WERI-Rb-1 (cell line): Measurements from ENCODE around the gene UBP1.

ENCODE experiments used
- DNase-seq: peaks from one replicate; pipeline ENCODE4 v3.0.0-alpha.2; 2020
- H3K27ac ChIP-seq: fragments of 250-450 bp; sonication (Bioruptor Pico); 2 replicates; pipeline ENCODE4 v1.5.1; 2020; ENCODE audit warnings: mild to moderate bottlenecking, moderate library complexity
- H3K27me3 ChIP-seq: fragments of 250-450 bp; sonication (Bioruptor Pico); 2 replicates; pipeline ENCODE4 v1.5.1; 2021; ENCODE audit warnings: mild to moderate bottlenecking, low read depth, moderate library complexity; ENCODE audit not compliant: insufficient read depth, severe bottlenecking
- H3K36me3 ChIP-seq: fragments of 250-450 bp; sonication (Bioruptor Pico); 2 replicates; pipeline ENCODE4 v1.5.1; 2020; ENCODE audit warnings: mild to moderate bottlenecking, moderate library complexity
- H3K4me3 ChIP-seq: 2 replicates; pipeline ENCODE4 v1.5.1; 2011; ENCODE audit warnings: low read depth, mild to moderate bottlenecking, control low read depth, low read length
- H3K9me3 ChIP-seq: fragments of 250-450 bp; sonication (Bioruptor Pico); 2 replicates; pipeline ENCODE4 v1.5.1; 2021; ENCODE audit warnings: mild to moderate bottlenecking, moderate library complexity; ENCODE audit not compliant: severe bottlenecking
- TF ChIP-seq, protein P1 (sequence below): IDR thresholded peaks from 2 replicates; pipeline ENCODE4 v1.5.1; 2011; ENCODE audit warnings: low read depth, mild to moderate bottlenecking, control low read depth, inconsistent platforms, low read length

UBP1 gene

DNA sequence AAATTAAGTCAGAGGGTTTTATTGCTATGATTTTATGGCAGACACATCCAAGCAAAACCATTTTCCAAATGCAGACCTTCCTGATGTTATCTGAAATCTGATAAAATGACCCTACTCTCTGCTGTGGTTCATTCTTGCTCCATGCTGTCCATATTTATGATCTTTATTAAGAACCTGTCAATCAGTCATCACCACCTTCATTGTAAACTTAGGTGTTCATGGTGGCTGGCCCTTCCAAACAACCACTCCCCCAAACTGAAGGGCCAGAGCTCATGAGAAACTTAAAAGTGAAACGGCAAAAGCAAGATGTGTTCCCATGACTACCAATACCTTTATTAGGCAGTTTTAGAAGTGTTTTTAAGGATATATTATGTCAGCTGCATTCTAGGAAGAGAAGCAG lies 53.6 kb downstream of the UBP1 start:
- TF ChIP-seq, protein P1, sequence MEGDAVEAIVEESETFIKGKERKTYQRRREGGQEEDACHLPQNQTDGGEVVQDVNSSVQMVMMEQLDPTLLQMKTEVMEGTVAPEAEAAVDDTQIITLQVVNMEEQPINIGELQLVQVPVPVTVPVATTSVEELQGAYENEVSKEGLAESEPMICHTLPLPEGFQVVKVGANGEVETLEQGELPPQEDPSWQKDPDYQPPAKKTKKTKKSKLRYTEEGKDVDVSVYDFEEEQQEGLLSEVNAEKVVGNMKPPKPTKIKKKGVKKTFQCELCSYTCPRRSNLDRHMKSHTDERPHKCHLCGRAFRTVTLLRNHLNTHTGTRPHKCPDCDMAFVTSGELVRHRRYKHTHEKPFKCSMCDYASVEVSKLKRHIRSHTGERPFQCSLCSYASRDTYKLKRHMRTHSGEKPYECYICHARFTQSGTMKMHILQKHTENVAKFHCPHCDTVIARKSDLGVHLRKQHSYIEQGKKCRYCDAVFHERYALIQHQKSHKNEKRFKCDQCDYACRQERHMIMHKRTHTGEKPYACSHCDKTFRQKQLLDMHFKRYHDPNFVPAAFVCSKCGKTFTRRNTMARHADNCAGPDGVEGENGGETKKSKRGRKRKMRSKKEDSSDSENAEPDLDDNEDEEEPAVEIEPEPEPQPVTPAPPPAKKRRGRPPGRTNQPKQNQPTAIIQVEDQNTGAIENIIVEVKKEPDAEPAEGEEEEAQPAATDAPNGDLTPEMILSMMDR: no peak
- peaks cover 61% of the 10 kb centered on the region for H3K36me3 ChIP-seq
- no peaks in the 10 kb centered on the region for H3K9me3 ChIP-seq
- no peak overlapping the region for H3K27ac ChIP-seq
- DNase-seq: no peak
- no peak overlapping the region for H3K4me3 ChIP-seq
- no peaks in the 10 kb centered on the region for H3K27me3 ChIP-seq

DNA sequence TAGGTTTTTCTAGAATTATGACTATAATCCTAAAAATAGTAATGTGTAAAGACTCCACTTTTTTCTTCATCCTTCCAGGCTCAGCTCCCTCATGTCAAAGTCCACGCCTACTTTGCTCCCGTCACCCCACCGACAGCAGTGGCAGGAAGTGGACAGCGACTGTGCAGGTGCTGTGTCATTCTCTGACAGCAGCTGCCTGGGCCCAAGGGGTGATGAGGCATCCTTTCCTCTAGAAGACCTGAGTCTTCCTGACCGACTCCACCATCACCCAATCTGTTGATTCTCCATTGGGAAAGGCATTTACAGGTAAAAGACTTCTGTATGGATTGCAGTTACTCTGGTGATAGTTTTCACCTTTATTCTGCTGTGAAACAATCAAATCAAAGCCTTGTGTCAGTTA lies 54.8 kb downstream of the UBP1 start:
- Histone ChIP-seq H3K9me3 (no peaks in the 10 kb centered on the region), H3K4me3 (no peak overlapping the region), H3K36me3 (peaks cover 54% of the 10 kb centered on the region), H3K27ac (no peak overlapping the region), H3K27me3 (no peaks in the 10 kb centered on the region)
- TF ChIP-seq, protein P1: no peak
- no peak for DNase-seq

DNA sequence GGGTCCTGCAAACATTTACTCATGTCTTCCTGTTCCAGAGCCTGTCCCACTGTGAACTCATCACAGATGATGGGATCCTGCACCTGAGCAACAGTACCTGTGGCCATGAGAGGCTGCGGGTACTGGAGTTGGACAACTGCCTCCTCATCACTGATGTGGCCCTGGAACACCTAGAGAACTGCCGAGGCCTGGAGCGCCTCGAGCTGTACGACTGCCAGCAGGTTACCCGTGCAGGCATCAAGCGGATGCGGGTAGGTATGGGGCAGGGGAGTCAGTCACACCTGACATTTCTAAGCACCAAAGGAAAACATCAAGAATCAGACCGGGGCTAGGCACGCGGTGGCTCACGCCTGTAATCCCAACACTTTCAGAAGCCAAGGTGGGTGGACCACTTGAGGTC lies 56.3 kb downstream of the UBP1 start:
- Histone ChIP-seq H3K27ac (no peak overlapping the region), H3K4me3 (no peak overlapping the region), H3K9me3 (no peaks in the 10 kb centered on the region), H3K36me3 (peaks cover 47% of the 10 kb centered on the region), H3K27me3 (no peaks in the 10 kb centered on the region)
- no peak for DNase-seq
- TF ChIP-seq, protein P1: no peak

DNA sequence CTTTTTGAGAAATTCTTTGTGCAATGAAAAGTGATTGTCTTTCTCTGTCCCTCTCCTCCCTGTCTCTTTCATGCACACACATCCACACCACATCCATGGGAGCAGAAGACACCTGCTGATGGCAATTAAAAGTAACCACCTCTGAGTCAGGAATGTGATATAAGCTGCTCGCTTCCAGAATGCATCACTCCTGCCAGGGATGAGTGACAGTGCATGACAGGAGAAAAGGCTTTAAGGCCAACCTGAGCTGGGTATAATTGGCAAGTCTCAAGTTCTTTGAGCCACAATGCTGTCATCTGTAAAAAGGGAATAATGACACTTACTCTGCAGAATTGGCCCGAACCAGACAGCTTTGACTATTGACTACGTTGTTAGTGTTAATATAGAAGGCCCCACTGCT lies 59.6 kb downstream of the UBP1 start:
- TF ChIP-seq, protein P1: no peak
- H3K4me3 ChIP-seq: no peak overlapping the region
- peaks cover 35% of the 10 kb centered on the region for H3K36me3 ChIP-seq
- no peak overlapping the region for H3K27ac ChIP-seq
- no peaks in the 10 kb centered on the region for H3K27me3 ChIP-seq
- H3K9me3 ChIP-seq: no peaks in the 10 kb centered on the region
- DNase-seq: no peak

DNA sequence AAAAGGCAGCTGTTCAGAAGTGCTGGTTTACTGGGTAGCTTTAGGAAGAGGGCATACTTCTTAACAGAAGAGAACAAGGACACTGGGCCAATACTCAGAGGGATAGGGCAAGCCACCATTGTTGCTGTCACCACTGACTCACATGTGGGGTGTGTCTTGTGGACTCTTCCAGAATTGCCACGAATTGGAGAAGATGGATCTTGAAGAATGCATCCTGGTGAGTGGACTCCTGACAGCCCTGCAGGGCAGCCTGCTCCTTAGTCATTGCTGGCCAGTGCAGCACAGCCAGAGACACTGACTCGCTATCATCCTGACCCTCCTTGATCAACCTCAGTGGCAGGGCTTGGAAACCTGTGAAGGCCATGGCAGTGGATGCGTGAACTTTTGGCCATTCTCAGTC lies 62.3 kb downstream of the UBP1 start:
- DNase-seq: no peak
- TF ChIP-seq, protein P1: no peak
- Histone ChIP-seq H3K27ac (no peak overlapping the region), H3K27me3 (no peaks in the 10 kb centered on the region), H3K9me3 (no peaks in the 10 kb centered on the region), H3K4me3 (no peak overlapping the region), H3K36me3 (peaks cover 31% of the 10 kb centered on the region)

DNA sequence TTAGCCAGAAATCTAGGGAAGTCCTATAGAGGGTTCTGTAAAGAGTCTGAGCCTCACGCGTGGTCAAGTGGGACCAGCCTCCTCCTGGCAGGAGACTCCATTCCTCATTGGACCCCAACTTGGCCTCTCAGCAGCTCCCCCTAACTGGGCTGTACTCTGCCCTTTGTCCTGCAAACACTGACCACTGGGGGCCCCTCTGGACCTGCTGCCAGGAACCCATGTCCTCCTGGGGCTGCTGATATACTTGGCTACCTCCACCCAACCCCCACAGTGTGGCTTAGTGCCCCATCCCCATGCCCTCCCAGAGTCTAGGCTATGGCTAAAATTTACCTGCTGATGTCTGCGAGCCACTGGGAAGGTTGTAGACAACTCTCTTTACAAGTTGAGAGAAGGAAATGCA lies 62.7 kb downstream of the UBP1 start:
- TF ChIP-seq, protein P1: peak; percentile 39; the same call in 1 of the 2 replicates
- no peak overlapping the region for H3K4me3 ChIP-seq
- peaks cover 31% of the 10 kb centered on the region for H3K36me3 ChIP-seq
- no peak overlapping the region for H3K27ac ChIP-seq
- H3K27me3 ChIP-seq: no peaks in the 10 kb centered on the region
- DNase-seq: peak; percentile 38
- H3K9me3 ChIP-seq: no peaks in the 10 kb centered on the region
